Effector CD4-positive, alpha-beta T cell (primary cell): ENCODE data around the gene CHCT1.

ENCODE experiments used
- DNase-seq: peaks from one replicate; pipeline ENCODE4 v3.0.0-alpha.2; 2020

The CHCT1 gene

DNA sequence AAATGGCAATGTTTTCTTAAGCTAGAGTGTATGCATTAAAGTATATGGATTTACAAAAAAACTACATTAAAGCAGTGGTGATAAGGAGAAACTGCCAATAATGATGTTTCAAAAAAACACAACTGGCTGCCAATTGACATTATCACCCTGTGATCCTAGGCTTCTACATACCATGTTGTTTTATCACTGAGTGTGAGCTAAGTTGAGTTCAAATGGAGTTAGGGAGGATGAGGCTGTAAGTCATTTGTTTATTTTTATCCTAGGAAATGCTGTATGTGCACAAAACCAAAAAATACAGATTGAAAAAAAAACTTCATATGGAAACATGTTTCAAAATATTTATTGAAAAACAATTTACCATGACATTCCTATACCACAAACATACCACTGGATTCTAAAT, 22.9 kb downstream of the CHCT1 start:
- DNase-seq: no peak

GRCh38 chr17:60447375-60447774, 25.1 kb downstream of the CHCT1 start:
- DNase-seq: no peak

DNA sequence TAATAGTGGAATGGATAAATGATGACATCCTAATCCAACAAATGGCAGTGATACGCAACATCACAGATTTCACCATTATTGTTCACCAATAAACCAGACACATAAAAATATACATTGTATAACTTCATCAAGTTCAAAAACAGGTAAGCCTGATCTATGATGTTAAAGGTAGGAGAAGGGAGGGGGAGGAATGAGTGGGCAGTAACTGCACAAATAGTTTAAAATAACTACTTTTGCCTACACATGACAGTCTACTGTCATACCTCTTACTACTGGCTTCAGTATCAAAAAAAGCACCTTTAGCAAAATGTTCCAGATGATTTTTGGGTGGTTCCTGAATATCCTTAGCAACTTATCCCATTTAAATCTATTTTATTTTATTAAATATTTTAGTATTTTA, 28.8 kb downstream of the CHCT1 start:
- no peak for DNase-seq

DNA sequence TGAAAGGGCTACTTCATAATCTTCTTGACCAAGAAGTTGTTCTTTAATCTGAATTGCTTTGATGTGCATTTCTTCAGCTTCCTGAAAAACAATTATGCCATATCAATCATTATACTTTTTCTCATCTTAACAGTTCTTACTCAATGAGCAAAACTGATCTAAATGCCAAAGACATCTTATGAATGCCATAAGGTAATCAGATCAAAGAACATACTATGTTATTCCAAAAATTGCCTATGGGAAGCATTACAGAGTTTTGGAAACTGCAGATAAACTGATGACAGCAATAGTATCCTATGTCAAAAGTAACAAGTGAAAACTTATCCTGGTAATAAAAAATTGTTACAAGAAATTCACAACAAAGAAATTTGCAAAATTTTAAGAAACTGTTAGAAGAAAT, 29.7 kb downstream of the CHCT1 start:
- DNase-seq: no peak

DNA sequence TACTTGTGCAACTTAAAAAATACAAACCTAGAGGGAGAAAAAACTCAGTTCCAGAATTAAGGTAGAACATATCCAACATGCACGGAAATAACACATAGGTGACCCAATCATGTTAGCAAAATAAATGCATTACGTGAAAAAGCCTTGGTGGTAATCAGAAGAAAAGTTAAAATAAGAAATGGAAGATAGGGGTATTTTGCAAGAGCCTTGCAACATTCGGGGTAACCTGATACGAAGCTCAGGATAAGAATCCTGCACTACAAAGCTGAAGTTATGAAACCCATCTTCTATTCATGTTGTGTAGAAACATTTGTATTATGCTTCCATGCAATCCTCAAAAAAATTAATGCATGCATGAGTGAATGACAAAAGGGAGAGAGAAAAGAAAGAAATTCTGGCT, 33.1 kb downstream of the CHCT1 start:
- DNase-seq: no peak

GRCh38 chr17:60457148-60457547, 34.9 kb downstream of the CHCT1 start:
- DNase-seq: no peak

DNA sequence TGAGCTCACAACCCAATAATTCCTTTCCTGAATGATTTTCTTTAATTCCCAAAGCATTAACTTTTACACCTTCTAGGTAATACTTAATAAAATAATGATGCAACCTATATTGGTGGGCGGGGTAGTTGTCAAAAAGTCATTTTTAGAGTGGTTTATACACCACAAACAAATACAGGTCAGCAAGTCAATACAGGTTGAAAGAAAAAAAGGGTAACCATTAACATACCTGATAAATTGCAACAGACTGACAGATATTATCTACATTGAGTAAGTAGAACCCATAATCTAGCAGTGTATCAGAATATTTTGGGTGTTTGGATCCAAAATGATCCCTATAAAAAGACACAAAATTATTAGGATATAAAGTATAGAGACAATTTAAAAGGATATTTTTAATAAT, 39.3 kb downstream of the CHCT1 start:
- no peak for DNase-seq

DNA sequence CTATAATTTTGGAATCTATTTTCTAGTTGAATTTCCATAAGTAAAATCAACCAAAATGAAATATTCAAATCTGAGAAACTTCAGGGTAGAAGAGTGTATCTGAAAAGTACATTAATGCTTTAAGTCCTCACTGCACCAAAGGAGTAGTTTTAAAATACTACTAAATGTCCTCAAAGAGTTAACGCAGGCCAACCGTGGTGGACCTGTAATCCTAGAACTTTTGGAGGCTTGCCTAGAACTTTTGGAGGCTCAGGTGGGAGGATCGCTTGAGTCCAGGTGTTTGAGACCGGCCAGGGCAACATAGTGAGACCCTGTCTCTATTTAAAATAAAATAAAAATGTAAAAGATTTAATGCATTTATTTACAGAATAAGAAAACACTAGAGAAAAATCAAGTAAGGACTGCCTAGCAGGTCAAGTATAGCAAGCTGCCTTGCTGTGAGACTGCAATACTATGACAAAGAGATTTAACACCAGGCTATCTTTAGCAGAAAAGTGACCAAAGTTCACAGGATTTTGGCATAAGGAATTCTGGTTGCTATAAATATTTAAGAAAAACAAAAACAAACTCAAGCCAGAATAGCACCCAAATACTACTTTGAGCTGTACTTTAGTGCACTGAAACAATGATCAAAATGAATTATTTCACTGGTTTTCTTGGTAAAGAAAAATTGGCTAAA, 41.0 kb downstream of the CHCT1 start:
- no peak for DNase-seq

- DNase-seq: no peak
Measured at GRCh38 chr17:60464343-60464742, 42.1 kb downstream of the CHCT1 start.

GRCh38 chr17:60468371-60468770, 46.1 kb downstream of the CHCT1 start:
- no peak for DNase-seq

GRCh38 chr17:60471451-60471850, 49.2 kb downstream of the CHCT1 start:
- DNase-seq: no peak

GRCh38 chr17:60472449-60472848, 50.2 kb downstream of the CHCT1 start:
- DNase-seq: no peak

- no peak for DNase-seq
Measured at GRCh38 chr17:60473788-60474187, 51.5 kb downstream of the CHCT1 start.
